ENCODE measurements around the gene LSM7.
"Not testable (repeated sequence)": the region's sequence is repeated elsewhere in the genome, so short reads cannot be mapped to it uniquely, and the experiment has no call there.

DNA sequence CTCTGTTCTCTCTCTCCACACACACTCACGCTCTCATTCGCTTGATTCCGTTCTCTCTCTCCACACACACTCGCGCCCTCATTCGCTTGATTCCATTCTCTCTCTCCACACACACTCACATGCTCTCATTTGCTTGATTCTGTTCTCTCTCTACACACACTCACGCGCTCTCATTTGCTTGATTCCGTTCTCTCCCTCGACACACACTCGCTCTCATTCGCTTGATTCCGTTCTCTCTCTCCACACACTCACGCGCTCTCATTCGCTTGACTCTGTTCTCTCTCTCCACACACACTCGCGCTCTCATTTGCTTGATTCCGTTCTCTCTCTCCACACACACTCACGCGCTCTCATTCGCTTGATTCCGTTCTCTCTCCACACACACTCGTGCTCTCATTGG is 21.4 kb upstream of the LSM7 start:
- TF ChIP-seq, protein P1, sequence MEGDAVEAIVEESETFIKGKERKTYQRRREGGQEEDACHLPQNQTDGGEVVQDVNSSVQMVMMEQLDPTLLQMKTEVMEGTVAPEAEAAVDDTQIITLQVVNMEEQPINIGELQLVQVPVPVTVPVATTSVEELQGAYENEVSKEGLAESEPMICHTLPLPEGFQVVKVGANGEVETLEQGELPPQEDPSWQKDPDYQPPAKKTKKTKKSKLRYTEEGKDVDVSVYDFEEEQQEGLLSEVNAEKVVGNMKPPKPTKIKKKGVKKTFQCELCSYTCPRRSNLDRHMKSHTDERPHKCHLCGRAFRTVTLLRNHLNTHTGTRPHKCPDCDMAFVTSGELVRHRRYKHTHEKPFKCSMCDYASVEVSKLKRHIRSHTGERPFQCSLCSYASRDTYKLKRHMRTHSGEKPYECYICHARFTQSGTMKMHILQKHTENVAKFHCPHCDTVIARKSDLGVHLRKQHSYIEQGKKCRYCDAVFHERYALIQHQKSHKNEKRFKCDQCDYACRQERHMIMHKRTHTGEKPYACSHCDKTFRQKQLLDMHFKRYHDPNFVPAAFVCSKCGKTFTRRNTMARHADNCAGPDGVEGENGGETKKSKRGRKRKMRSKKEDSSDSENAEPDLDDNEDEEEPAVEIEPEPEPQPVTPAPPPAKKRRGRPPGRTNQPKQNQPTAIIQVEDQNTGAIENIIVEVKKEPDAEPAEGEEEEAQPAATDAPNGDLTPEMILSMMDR (IDR thresholded peaks at IDR 0.05), result not testable (repeated sequence)
- TF ChIP-seq POLR2A (IDR thresholded peaks at IDR 0.05), result not testable (repeated sequence)
